GM18873 (cell line): Measurements from ENCODE around the gene CTSZ.
A peak's percentile ranks its signal among the peaks of the same experiment; 100 is the strongest.

Experiments
- ATAC-seq: cut with Tn5 transposase; IDR thresholded peaks from one replicate; pipeline ENCODE4 v1.9.1; 2021; ENCODE audit warnings: mild to moderate bottlenecking, moderate library complexity, moderate number of reproducible peaks; ENCODE audit not compliant: unreplicated experiment, low FRiP score

Gene CTSZ

GRCh38 chr20:59032023-59032712, 25.1 kb upstream of the CTSZ start, which contains the start of gene ATP5F1E:
ATP5F1E (minus strand) TSS chr20:59032335; CDS start chr20:59032251, 84 bp downstream.
- ATAC-seq = peak; percentile 83

GRCh38 chr20:59031564-59032022, 24.5 kb upstream of the CTSZ start:
- ATAC-seq = no peak

DNA sequence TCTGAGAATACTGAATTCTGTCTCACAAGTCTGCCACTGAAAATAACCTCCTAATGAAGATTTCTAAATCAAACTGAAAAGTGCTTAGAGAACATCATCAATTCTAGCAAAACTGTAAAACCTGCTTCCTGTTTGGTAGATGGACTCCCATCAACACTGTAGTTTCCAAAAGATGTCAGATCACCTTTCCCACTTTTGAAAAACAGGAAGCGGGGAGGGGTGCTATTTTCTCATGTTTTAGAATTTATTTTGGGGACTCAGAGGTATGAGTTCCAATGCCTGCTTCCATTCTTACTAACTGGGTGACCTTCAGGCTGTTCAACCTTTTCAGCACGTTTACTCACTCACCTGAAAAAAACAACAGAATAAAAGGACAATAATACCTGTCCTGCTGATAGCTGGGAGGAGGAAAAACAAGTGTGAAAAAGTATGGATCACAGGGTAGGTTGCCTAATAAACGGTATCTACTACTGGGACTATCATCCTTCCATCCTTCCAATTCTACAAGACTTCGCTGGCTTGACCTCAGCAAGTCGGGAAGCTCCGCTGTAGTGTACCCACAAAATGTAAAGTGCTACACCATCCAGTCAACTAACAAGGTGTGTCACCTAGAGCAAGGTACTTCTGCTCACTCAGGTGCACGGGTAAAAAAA, 24.0 kb upstream of the CTSZ start:
- no peak for ATAC-seq

DNA sequence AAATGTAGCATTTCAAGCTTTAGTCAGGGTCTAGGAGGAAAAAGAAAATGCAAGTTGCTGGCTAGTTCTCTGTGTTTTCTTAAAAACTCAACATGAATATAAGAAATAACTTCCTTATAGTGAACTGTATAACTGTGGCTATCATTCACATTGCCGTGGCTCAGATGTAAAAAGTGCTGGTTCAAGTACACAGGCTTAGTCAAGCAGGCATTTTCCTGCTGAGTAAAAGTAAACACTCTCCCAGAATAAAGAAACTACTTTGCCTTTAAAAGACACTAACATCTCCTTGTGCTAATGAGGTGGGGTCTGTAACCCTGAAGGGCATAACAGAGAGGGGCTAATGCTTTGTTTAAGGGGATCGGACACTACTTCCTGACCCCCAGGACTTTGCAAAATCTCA, 21.8 kb upstream of the CTSZ start:
- no peak for ATAC-seq

DNA sequence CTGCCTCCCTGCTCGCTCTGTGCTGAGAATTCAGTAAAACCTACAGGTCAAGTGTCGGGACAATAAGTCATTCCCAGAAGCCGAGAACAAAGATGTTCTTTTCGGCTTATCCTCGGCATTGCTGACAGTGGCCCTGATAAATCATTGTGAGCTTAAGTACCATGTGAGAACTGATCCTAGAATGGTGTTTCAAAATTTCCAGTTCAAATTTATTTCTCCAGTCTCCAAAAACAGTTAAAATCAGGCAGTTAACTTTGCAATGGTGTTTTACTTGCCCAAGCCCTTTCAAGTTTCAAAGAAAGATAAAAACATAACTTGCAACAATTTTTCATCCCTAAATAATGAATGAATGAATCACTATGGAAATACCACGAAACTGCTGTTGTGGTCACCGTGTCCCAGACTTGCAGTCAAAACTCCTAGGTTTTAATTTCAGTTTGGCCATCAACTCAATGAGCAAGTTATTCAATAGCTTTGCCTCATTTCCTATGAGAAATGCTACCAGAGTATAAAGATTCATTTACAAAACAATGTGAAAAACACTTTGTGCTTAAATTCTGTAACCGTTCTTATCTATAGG, 20.8 kb upstream of the CTSZ start:
- no peak for ATAC-seq

GRCh38 chr20:59026904-59027740, 20.1 kb upstream of the CTSZ start:
- ATAC-seq = no peak

DNA sequence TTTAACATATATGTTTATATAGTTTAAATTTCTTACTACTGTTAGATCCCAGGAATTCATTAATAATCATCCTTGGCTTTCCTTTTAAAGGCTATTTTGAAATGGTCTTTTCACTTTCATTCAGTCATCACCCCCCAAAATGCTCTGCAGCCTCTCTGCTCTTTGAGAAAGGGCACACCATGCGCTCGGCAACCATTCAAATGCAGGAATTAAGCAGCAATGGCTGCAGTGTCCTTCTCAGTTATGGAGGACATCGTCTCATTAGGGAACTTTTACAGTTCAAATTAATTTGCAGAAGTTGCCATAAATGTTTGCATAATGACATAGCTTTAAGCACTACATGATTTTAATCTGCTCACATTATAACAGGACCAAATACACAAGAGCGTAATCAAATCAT, 18.5 kb upstream of the CTSZ start:
- ATAC-seq = no peak

DNA sequence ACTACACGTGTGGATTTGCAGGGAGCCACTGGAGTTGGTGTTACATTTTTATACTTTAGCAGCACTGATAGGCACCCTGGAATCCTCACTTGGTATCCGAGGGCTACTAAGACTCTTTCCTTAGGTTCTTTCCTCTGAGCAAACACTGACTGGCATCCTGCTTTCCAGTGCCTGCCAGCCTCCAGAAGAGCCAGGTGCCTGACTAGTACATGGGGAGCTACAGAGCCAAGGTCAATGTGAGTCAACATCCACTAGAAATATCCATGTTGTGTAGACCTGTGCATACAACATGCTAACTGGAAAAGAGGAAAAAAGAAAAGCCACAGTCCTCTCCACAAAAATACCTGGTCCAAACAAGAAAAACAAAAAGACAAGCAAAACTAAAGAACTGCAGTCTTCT, 18.0 kb upstream of the CTSZ start:
- no peak for ATAC-seq

DNA sequence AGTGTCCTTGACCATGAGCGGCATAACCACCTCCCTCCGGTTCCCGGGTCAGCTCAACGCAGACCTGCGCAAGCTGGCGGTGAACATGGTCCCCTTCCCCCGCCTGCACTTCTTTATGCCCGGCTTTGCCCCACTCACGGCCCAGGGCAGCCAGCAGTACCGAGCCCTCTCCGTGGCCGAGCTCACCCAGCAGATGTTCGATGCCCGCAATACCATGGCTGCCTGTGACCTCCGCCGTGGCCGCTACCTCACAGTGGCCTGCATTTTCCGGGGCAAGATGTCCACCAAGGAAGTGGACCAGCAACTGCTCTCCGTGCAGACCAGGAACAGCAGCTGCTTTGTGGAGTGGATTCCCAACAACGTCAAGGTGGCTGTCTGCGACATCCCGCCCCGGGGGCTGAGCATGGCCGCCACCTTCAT, 17.1 kb upstream of the CTSZ start:
- ATAC-seq = no peak

DNA sequence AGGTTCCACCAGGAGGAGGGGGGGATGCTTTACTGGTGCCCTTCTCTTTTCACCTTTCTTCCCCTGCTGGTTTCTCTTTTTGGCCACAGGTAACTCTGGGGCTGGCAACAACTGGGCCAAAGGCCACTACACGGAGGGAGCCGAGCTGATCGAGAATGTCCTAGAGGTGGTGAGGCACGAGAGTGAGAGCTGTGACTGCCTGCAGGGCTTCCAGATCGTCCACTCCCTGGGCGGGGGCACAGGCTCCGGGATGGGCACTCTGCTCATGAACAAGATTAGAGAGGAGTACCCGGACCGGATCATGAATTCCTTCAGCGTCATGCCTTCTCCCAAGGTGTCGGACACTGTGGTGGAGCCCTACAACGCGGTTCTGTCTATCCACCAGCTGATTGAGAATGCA, 16.6 kb upstream of the CTSZ start:
- no peak for ATAC-seq

DNA sequence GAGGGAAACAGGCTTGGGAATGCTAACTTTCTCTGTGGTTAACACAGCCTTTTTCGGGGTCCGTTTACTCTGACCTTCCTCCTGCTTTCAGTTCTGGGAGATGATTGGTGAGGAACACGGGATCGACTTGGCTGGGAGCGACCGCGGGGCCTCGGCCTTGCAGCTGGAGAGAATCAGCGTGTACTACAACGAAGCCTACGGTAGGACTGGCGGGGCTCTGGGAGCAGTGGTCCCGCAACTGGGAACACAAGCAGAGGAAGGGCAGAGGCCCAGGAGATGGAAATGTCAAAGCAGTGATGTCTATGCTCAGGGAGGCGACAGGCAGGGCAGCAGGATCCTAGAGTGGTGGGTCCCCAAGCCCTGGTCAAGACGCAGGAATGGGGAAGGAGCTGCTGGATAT, 15.7 kb upstream of the CTSZ start:
- no peak for ATAC-seq

DNA sequence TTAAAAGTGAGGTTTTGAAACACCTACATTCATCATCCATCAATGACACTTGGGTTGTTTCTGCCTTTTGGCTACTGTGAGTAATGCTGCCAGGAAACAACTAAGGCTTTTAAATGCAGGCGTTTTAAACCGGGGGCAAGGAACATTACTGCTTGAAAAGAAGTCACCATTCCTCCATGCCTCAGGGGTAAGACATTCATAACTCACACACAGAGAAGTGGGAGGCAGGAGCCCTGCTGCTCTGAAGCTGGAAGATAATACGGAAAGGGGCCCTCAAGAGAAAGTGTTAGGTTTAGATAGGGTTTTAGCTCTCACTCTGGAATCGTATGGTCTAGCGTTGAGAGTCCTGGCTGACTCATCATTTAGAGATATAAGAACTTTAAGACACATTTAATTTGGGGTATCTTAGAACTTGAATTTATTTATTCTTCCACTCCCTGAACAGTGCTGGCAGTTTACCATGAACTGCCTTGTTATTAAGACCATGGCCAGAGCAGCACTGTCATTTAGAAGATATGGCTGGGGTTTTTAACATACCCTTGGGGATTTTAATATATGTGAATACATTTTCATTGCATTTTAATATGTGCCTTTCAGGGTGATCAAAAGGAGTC, 14.0 kb upstream of the CTSZ start:
- ATAC-seq = no peak

DNA sequence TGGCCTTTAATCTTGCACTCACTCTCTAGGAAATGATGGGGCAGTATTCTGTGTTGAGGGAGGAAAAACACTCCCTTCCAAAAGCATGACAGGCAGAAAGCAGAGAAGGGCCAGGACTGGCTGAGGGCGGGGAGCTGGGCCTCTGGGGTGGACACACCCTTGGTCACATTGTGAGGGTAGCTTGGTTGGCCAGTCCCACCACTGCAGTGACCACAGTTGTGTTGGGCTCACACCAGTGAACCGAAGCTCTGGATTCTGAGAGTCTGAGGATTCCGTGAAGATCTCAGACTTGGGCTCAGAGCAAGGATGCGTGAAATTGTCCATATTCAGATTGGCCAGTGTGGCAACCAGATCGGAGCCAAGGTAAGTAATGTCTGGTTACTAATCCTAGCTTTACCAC, 12.2 kb upstream of the CTSZ start, which contains the start of gene TUBB1:
Gene TUBB1, plus strand, starts transcription at position 213 of the 400 bp plus-strand sequence. Its CDS starts 94 bp downstream, at position 307.
- no peak for ATAC-seq

GRCh38 chr20:59018817-59019216, 11.8 kb upstream of the CTSZ start:
- no peak for ATAC-seq

GRCh38 chr20:59017493-59018231, 10.6 kb upstream of the CTSZ start:
- ATAC-seq = no peak

DNA sequence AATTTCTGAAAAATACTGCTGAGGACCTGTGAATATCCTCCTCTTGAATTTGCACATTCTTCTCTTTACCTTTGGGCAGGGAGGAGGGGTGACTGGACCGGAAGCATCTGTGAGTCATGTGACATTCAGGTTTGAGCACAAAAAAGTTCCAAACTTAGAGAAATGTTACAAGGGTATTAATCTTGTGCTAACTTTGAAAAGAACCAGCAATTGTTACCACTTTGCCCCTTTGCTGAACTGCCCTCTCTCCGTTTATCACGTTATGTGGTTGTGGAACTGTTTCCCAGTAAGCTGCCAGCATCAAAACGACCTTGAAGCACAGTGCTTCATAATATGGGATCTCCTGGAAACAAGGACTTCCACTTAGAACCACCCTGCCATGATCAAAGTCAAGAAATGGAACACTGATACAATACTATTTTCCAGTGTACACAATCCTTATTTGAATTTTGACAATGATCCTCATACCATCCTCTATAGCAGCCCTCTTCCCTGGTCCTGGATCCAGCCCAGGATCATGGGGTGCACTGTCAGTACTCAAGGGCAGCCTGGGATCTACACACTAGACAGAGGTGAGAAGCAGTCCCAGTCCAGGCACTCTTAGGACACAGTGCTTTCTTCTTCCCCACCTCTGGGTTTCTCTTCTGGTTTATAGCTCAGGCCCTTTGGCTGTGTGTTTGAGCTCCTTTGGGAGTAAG, 9.9 kb upstream of the CTSZ start:
- ATAC-seq = no peak

DNA sequence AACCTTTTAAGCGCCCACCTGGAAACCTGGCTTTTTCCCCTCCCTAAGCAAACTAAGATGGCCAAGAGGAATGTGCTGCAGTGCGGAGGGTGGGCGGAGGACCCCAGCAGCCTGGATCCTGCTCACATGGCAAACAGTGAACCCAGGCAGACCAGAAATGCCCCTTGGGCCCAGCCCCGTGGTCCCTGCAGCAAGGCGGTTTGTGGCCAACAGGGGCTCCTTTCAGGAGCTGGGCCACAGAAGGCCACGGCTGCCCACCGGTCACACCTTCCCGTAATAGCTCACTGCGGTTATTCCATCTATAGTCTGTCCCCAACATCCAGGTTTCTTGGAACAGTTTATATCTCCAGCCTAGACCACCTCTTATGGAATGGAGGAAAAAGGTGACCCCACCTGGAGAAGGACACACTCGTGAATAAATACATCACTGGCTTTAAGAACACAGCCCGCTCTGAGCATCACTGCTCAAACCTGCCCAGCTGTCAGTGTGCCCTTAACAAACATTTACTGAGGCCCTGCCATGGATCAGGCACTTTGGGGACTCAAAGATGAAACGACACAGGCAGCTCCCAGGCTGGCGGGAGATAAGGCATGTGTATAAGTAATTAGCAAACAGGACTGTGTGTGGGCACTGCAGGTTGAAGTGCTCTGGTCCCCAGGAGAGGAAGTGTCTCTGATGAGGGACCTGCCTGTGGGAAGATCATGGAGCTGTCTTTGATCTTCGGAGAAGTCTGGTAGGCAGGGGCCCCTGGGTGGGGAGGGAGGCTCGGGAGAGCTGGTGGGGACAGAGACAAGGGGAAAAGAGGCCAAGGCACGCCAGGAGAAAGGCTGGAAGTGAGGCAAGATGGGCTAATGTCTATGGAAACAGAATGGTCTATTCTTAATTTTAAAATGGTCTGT, 9.0 kb upstream of the CTSZ start:
- ATAC-seq = no peak

DNA sequence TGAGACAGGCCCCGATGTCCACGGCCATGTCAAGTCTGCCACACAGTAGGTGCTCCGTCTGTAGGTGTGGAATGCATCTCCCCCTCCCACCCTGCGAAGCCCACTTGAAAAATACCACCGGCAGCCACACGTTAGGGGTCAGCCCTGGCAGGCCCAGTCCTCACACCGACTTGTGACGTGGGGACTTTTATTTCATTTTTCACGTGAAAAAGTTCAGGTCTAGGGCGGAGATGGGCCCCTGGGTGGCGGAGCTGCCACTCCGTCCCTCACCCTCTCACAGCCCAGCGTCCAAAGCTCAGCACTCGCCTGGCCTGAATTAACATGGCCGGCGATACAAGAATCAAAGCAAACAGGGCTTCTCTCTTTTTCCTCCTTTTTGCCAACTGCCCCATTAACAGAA, 8.4 kb upstream of the CTSZ start:
- ATAC-seq = no peak
